HL-60/S4 treated with phorbol 12-myristate 13-acetate at 8.2 ng/mL for 4 days and 3 days (cell line): ENCODE measurements around the gene NEK10.

Source experiments
- in situ Hi-C: fragments of 300-500 bp; cut with MboI; formaldehyde crosslinking; loops from 2 replicates; pipeline ENCODE4 v1.15.0; 2022; ENCODE audit warnings: low sequenced_read_pairs

Gene NEK10

GRCh38 chr3:27076815-27077630 lies 292.2 kb downstream of the NEK10 start:
- in situ Hi-C loops: no loop called here

- in situ Hi-C loops: no loop called here
Measured at GRCh38 chr3:27074914-27075313, 294.3 kb downstream of the NEK10 start.

- in situ Hi-C loops: no loop called here
Measured at GRCh38 chr3:27073912-27074311, 295.3 kb downstream of the NEK10 start.

GRCh38 chr3:27072810-27073651 lies 296.2 kb downstream of the NEK10 start:
- in situ Hi-C loops: no loop called here

- in situ Hi-C loops: no loop called here
Measured at GRCh38 chr3:27060336-27060735, 308.8 kb downstream of the NEK10 start.
